ENCODE measurements around the gene TGFBR3. TPM values are rescaled to one million over a fixed set of nuclear protein-coding genes. Genes with fewer than 3 reads are reported as not detected.
A peak's percentile ranks its signal among the peaks of the same experiment; 100 is the strongest.
"Not testable (repeated sequence)": the region's sequence is repeated elsewhere in the genome, so short reads cannot be mapped to it uniquely, and the experiment has no call there.

TGFBR3 gene
- total RNA-seq, 1 donor from 2014 or later: 7.4 TPM

GRCh38 chr1:91683598-91683951, 202.4 kb downstream of the TGFBR3 start:
- DNase-seq: no peak
- Mint-ChIP-seq H3K36me3 (ENCODE audit: low read depth) (peaks cover 19% of the 10 kb centered on the region), H3K4me3 (no peak overlapping the region), H3K27me3 (no peaks in the 10 kb centered on the region), H3K27ac (no peak overlapping the region), H3K4me1 (peaks cover 44% of the 10 kb centered on the region), H3K9me3 (peaks cover 6% of the 10 kb centered on the region)
- intact Hi-C loops (cut with micrococcal nuclease): no loop called here

DNA sequence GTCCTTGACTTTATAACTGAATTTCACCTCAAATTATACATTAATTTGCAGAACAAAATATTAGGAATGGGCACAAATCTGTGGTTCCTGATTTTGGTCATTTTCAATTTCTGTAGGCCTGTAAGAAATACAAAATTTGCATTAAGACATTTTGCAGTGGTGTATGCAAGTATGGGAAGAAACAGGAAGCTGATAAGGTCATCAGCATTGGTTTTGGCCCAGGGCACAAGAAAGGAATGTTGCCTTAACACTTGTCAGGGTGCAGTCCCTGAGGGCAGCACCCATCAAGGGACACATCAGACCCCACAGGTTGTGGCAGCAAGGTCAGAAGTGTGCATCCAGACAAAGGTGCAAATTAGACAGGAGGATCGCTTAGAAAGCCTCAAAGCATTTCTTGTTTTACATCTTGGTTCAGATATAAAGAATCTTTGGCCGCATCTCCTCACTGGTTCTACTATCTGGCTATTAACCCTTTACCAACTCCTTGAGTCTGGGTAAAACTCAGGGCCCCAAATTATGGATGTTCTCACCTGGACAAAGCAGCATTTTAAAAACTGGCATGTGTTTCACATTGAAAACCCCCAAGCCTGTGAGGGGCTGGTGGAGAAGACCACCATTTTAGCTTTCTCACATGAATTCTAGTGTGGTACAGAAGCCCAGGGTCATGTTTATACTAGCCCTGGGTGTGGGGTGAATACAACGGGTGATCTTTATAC, 202.9 kb downstream of the TGFBR3 start:
- Mint-ChIP-seq H3K27ac (no peak overlapping the region), H3K9me3 (peaks cover 6% of the 10 kb centered on the region), H3K36me3 (ENCODE audit: low read depth) (peaks cover 19% of the 10 kb centered on the region), H3K4me1 (peaks cover 42% of the 10 kb centered on the region), H3K4me3 (no peak overlapping the region), H3K27me3 (no peaks in the 10 kb centered on the region)
- intact Hi-C loops (cut with micrococcal nuclease): no loop called here
- DNase-seq: no peak

- Mint-ChIP-seq H3K36me3 (ENCODE audit: low read depth) (peaks cover 9% of the 10 kb centered on the region), H3K4me3 (no peak overlapping the region), H3K9me3 (no peaks in the 10 kb centered on the region), H3K27me3 (no peaks in the 10 kb centered on the region), H3K27ac (peak overlapping the region; percentile 8), H3K4me1 (peaks cover 31% of the 10 kb centered on the region)
- no peak for DNase-seq
- intact Hi-C loops (cut with micrococcal nuclease): no loop called here
Measured at GRCh38 chr1:91680556-91681155, 205.3 kb downstream of the TGFBR3 start.

- DNase-seq: no peak
- H3K9me3 Mint-ChIP-seq: no peaks in the 10 kb centered on the region
- no peak overlapping the region for H3K4me3 Mint-ChIP-seq
- H3K36me3 Mint-ChIP-seq (ENCODE audit: low read depth): peaks cover 6% of the 10 kb centered on the region
- intact Hi-C loops (cut with micrococcal nuclease): no loop called here
- no peak overlapping the region for H3K27ac Mint-ChIP-seq
- H3K4me1 Mint-ChIP-seq: peaks cover 21% of the 10 kb centered on the region
- no peaks in the 10 kb centered on the region for H3K27me3 Mint-ChIP-seq
Measured at GRCh38 chr1:91679446-91679845, 206.5 kb downstream of the TGFBR3 start.

- no peaks in the 10 kb centered on the region for H3K27me3 Mint-ChIP-seq
- H3K4me1 Mint-ChIP-seq: peaks cover 35% of the 10 kb centered on the region
- peaks cover 4% of the 10 kb centered on the region for H3K36me3 Mint-ChIP-seq (ENCODE audit: low read depth)
- no peak overlapping the region for H3K27ac Mint-ChIP-seq
- intact Hi-C loops (cut with micrococcal nuclease): no loop called here
- H3K4me3 Mint-ChIP-seq: no peak overlapping the region
- peaks cover 12% of the 10 kb centered on the region for H3K9me3 Mint-ChIP-seq
- no peak for DNase-seq
Measured at GRCh38 chr1:91676030-91676429, 209.9 kb downstream of the TGFBR3 start.

DNA sequence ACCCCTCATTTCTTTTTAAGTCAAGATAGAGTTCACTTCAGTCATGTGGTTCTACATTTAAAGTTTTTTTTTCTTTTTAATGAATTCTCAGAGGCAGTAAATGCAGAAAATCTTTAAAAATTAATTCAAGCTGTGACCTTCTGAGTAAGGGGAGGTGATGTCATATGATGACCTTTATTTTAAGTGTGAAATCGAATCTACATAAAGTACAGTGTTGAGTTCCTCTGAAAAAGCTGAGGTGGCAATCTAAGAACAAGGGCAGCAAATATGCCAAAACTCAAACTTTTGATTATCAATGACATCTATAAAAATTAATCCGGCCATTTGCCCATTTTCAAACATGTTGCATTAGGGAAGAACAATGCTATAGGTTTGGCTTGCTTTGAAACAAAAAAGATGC, 211.8 kb downstream of the TGFBR3 start:
- intact Hi-C loops (cut with micrococcal nuclease): loop anchor here (5.0 kb wide), 3 partner anchors 82 to 152 kb away; no protein-coding TSS in a partner anchor
- peaks cover 33% of the 10 kb centered on the region for H3K4me1 Mint-ChIP-seq
- H3K9me3 Mint-ChIP-seq: peaks cover 21% of the 10 kb centered on the region
- peaks cover 8% of the 10 kb centered on the region for H3K36me3 Mint-ChIP-seq (ENCODE audit: low read depth)
- no peak overlapping the region for H3K4me3 Mint-ChIP-seq
- H3K27ac Mint-ChIP-seq: no peak overlapping the region
- DNase-seq: no peak
- H3K27me3 Mint-ChIP-seq: no peaks in the 10 kb centered on the region

DNA sequence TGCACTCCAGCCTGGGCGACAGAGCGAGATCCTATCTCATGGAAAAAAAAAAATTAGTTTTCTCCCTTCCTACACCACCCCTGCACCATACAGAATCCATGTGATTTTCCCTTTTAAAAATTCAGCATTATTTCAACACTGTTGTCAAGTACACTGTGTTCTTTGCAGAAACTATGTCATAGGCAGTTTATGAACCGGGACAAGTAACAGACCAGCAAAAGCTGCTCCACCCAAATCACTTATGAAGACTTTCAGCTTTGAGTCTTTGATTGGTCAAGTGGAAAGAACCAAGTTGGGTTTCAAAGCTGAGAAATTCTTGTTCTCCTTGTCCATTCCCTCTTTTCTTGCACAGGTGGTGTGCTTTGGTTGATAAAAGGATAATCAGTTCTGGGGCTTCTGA, 212.3 kb downstream of the TGFBR3 start:
- H3K27me3 Mint-ChIP-seq: no peaks in the 10 kb centered on the region
- DNase-seq: no peak
- peak overlapping the region; percentile 88 for H3K27ac Mint-ChIP-seq
- peaks cover 21% of the 10 kb centered on the region for H3K9me3 Mint-ChIP-seq
- peaks cover 33% of the 10 kb centered on the region for H3K4me1 Mint-ChIP-seq
- intact Hi-C loops (cut with micrococcal nuclease): loop anchor here (1.0 to 5.0 kb wide), 5 partner anchors 40 to 203 kb away; no protein-coding TSS in a partner anchor
- peaks cover 8% of the 10 kb centered on the region for H3K36me3 Mint-ChIP-seq (ENCODE audit: low read depth)
- H3K4me3 Mint-ChIP-seq: no peak overlapping the region

DNA sequence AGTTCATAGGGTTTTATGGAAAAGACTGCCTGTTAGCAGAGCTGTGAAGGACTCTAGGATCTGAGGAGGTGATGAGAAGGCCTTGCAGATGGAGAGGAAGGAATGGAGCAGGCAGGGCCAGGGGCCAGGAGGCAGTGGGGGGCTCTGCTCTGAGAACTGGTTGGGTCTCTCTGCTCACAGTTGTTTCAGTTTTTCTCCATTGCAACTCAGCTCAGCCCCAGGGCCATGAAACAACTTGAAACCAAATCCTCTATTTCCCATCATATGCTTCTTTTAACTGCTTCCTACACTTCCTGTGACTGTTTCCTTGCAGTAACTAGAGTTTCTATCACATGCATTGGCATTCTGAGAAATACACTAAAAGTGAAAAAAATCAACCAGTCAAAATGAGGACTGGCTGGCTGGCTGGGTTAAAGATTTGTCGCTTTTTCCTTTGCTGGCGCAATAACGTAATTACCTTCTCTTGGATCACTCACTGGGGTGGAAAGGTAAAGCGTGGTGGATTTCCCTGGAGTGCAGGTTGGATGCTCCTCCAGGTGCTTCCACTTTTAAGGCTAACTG, 213.3 kb downstream of the TGFBR3 start:
- H3K4me3 Mint-ChIP-seq: peak overlapping the region; percentile 39
- peaks cover 36% of the 10 kb centered on the region for H3K4me1 Mint-ChIP-seq
- H3K27ac Mint-ChIP-seq: peak overlapping the region; percentile 88
- peak; percentile 68 for DNase-seq
- H3K9me3 Mint-ChIP-seq: peaks cover 25% of the 10 kb centered on the region
- no peaks in the 10 kb centered on the region for H3K27me3 Mint-ChIP-seq
- intact Hi-C loops (cut with micrococcal nuclease): loop anchor here (1.0 to 5.0 kb wide), 8 partner anchors 25 to 204 kb away; no protein-coding TSS in a partner anchor
- peaks cover 8% of the 10 kb centered on the region for H3K36me3 Mint-ChIP-seq (ENCODE audit: low read depth)

- H3K9me3 Mint-ChIP-seq: peaks cover 25% of the 10 kb centered on the region
- H3K4me3 Mint-ChIP-seq: no peak overlapping the region
- peaks cover 35% of the 10 kb centered on the region for H3K4me1 Mint-ChIP-seq
- H3K27me3 Mint-ChIP-seq: no peaks in the 10 kb centered on the region
- H3K36me3 Mint-ChIP-seq (ENCODE audit: low read depth): peaks cover 8% of the 10 kb centered on the region
- intact Hi-C loops (cut with micrococcal nuclease): loop anchor here (5.0 kb wide), 3 partner anchors 78 to 148 kb away; no protein-coding TSS in a partner anchor
- no peak overlapping the region for H3K27ac Mint-ChIP-seq
- DNase-seq: no peak
Measured at GRCh38 chr1:91670781-91671180, 215.2 kb downstream of the TGFBR3 start.

DNA sequence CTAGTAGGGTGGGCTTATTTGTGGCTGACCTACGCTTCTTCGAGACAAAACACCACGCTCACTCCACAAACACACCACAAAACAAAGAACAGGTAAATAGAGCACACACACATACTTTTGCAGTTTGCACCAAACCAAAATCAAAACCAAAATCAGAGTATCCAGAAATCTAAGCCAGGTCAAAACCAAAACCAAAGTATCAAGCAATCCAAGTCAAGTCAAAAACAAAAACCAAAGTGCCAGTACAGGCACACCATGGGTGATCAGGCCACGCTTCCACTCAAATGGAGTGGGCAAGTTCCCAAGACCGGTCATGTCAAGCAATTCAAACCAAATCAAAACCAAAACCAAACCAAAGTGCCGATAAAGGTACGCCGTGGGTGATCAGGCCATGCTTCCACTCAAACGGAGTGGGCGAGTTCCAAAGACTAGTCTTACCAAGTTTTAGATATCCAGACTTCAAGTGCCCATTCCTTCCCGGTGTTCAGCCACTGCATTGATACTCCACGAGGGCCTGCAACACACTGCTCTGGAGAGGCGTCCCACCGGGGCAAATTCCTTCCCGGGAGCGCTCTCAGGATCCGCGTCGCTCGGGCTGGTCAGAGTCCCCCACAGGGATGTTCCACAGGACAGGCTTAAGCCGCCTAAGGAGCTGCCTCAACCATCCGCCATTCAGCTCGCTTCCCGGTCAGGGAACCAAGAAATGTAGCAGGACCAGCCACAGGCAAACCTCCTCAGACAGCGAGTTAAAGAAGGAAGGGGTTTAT, 216.2 kb downstream of the TGFBR3 start:
- Mint-ChIP-seq H3K27me3 (no peaks in the 10 kb centered on the region), H3K4me1 (peaks cover 35% of the 10 kb centered on the region), H3K4me3 (no peak overlapping the region), H3K36me3 (ENCODE audit: low read depth) (peaks cover 8% of the 10 kb centered on the region), H3K27ac (no peak overlapping the region), H3K9me3 (peaks cover 25% of the 10 kb centered on the region)
- intact Hi-C loops (cut with micrococcal nuclease): loop anchor here (5.0 kb wide), 3 partner anchors 77 to 147 kb away; no protein-coding TSS in a partner anchor
- DNase-seq: no peak

DNA sequence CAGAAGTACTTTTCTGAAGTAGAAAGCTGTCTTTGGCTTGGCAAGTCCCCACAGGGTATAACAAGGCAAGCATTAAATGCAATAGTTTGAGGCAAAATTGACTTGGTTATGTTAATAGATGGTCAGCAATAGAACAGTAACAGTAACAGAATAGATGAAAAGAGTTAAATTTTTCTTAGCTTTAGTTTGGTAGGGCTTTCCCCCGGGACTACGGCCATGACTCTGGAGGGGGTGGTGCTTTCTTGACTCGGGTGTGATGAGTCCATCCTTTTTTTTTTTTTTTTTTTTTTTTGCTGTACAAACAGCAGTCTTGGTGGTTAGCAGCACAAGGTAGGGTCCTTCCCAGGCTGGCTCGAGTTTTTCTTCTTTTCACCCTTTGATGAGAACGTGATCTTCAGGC, 219.3 kb downstream of the TGFBR3 start:
- H3K27me3 Mint-ChIP-seq; DNase-seq; H3K27ac Mint-ChIP-seq; H3K4me3 Mint-ChIP-seq; H3K36me3 Mint-ChIP-seq (ENCODE audit: low read depth); H3K4me1 Mint-ChIP-seq; intact Hi-C loops (cut with micrococcal nuclease): not testable (repeated sequence)
- H3K9me3 Mint-ChIP-seq: peaks cover 18% of the 10 kb centered on the region

- H3K4me1 Mint-ChIP-seq: peaks cover 4% of the 10 kb centered on the region
- H3K9me3 Mint-ChIP-seq: peaks cover 16% of the 10 kb centered on the region
- intact Hi-C loops (cut with micrococcal nuclease): no loop called here
- H3K27me3 Mint-ChIP-seq: no peaks in the 10 kb centered on the region
- DNase-seq: no peak
- H3K36me3 Mint-ChIP-seq (ENCODE audit: low read depth): no peaks in the 10 kb centered on the region
- H3K4me3 Mint-ChIP-seq: no peak overlapping the region
- no peak overlapping the region for H3K27ac Mint-ChIP-seq
Measured at GRCh38 chr1:91661121-91661520, 224.8 kb downstream of the TGFBR3 start.

GRCh38 chr1:91660708-91661107, 225.2 kb downstream of the TGFBR3 start:
- DNase-seq: no peak
- Mint-ChIP-seq H3K27ac (no peak overlapping the region), H3K4me1 (peaks cover 4% of the 10 kb centered on the region), H3K4me3 (no peak overlapping the region), H3K9me3 (peaks cover 16% of the 10 kb centered on the region), H3K36me3 (ENCODE audit: low read depth) (no peaks in the 10 kb centered on the region), H3K27me3 (no peaks in the 10 kb centered on the region)
- intact Hi-C loops (cut with micrococcal nuclease): no loop called here
